SK-N-MC (cell line): ENCODE results near the gene TRIP10.

Source experiments
- EZH2 ChIP-seq: fragments of 200-600 bp; sonication (generic); IDR thresholded peaks from one replicate; pipeline ENCODE4 v1.6.1; 2017; ENCODE audit warnings: antibody characterized with exemption
- POLR2AphosphoS5 ChIP-seq: IDR thresholded peaks from 2 replicates; pipeline ENCODE4 v1.6.1; 2012; ENCODE audit warnings: mild to moderate bottlenecking, low read depth, low read length, borderline replicate concordance

- no peak for TF ChIP-seq EZH2
- TF ChIP-seq POLR2AphosphoS5: no peak
Measured at GRCh38 chr19:6707658-6708018, 31.8 kb upstream of the TRIP10 start.
